RWPE1 (cell line): ENCODE results near the gene PHRF1.

Experiments used
- CTCF ChIA-PET: fragments of 350-600 bp; sonication (Branson Sonifier 250); formaldehyde crosslinking; extraction: SDS; loops from one replicate; lab custom pipeline; 2021; lab: Yijun Ruan, JAX
- POLR2A ChIA-PET: fragments of 400-600 bp; formaldehyde crosslinking; extraction: SDS; loops from one replicate; lab custom pipeline; 2020; ENCODE audit warnings: antibody characterized with exemption; ENCODE audit not compliant: low non-redundant PET; lab: Yijun Ruan, JAX
- DNase-seq: peaks from one replicate; pipeline ENCODE4 v3.0.0; 2012; ENCODE audit warnings: low spot score
- H3K27ac ChIP-seq: fragments of 450-650 bp; 2 replicates; pipeline ENCODE4 v1.5.1; 2017
- TF ChIP-seq, protein P1 (sequence below): fragments of 450-650 bp; conservative IDR thresholded peaks from 2 replicates; pipeline ENCODE4 v1.5.1; 2017; ENCODE audit warnings: low read depth, mild to moderate bottlenecking

The PHRF1 gene

DNA sequence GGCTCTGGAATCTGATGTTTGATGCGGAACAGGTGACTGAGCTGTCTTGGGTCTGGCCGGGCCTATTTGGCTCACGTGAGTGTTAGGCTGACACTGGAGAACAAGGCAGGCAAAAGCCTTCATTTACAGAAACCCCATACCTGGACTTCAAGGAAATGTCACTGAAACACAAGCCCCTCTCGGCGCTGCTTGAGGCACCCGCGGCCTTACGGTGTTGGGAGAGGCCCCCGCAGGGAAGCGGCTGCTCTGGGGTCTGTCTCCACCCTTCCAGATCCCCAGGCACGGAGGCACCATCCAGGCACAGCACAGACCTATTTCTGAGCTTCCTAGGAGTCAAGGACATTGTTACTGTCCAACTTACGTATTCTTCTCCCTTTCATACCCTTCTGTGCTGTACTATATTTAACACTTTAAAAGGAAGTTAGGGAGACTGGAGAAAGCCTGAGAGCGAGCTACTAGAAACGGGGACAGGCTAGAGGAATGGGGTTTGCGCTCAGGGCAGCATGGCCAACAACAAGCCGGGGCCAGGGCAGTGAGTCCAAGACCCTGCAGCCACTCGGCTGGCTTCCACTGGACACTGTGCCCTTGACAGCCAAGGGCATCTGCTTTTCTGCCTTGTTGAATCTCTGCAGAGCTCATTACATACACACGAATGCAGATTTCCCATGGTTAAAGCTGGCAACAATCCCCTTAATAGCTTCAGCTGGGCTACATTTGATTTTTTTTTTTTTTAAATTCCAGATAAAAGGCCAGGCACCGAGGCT, 84.6 kb downstream of the PHRF1 start:
- CTCF ChIA-PET, result interaction anchor here (0.5 kb wide), 1 partner anchor 9 kb away, joined by 3 read pairs; no protein-coding TSS in a partner anchor
- H3K27ac ChIP-seq, result peak overlapping the region; percentile 87
- POLR2A ChIA-PET, result no interaction called here
- DNase-seq, result no peak
- TF ChIP-seq, protein P1, sequence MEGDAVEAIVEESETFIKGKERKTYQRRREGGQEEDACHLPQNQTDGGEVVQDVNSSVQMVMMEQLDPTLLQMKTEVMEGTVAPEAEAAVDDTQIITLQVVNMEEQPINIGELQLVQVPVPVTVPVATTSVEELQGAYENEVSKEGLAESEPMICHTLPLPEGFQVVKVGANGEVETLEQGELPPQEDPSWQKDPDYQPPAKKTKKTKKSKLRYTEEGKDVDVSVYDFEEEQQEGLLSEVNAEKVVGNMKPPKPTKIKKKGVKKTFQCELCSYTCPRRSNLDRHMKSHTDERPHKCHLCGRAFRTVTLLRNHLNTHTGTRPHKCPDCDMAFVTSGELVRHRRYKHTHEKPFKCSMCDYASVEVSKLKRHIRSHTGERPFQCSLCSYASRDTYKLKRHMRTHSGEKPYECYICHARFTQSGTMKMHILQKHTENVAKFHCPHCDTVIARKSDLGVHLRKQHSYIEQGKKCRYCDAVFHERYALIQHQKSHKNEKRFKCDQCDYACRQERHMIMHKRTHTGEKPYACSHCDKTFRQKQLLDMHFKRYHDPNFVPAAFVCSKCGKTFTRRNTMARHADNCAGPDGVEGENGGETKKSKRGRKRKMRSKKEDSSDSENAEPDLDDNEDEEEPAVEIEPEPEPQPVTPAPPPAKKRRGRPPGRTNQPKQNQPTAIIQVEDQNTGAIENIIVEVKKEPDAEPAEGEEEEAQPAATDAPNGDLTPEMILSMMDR, result no peak
